Activated T-cell treated with anti-CD3 and anti-CD28 coated beads for 24 hours (primary cell): ENCODE data around the gene VAV1.
"Not testable (repeated sequence)": the region's sequence is repeated elsewhere in the genome, so short reads cannot be mapped to it uniquely, and the experiment has no call there.

ENCODE experiments used
- DNase-seq: peaks from one replicate; pipeline ENCODE4 v3.0.0-alpha.2; 2020; ENCODE audit warnings: low read depth

Gene VAV1

GRCh38 chr19:6819323-6819722, 46.8 kb downstream of the VAV1 start:
- DNase-seq = no peak

DNA sequence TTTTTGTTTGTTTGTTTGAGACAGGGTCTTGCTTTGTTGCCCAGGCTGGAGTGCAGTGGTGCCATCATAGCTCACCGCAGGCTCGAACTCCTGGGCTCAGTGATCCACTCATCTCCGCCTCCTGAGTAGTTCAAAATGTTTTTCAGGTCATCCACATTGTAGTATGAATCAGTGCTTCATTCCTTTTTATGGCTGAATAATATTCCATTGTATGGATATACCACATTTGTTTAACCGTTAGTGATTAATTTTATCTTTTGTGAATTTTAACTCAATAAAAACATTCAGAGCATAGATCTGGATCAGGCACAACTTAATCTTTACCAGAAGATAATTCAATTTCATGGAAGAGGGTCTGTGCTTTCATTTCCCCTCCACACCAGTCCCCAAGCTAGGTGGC, 47.7 kb downstream of the VAV1 start:
- DNase-seq = no peak

- DNase-seq = no peak
These were observed 49.3 kb downstream of the VAV1 start for GRCh38 chr19:6821639-6822310.

DNA sequence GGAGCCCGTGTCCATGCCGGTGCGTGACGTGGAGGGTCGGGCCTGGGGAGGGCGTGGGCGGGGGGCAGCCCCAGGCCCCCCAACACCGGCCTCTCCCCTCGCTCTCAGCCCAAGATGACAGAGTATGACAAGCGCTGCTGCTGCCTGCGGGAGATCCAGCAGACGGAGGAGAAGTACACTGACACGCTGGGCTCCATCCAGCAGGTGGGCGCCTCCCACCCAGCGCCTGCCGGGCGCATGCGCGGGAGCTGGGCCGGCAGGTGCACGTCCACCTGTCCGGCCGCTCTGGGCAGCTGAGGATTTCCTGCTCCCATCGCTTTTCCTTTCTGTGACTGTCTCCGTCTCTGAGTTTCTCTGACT, 49.8 kb downstream of the VAV1 start:
- DNase-seq = no peak

- DNase-seq = no peak
These were observed 52.7 kb downstream of the VAV1 start for GRCh38 chr19:6825076-6825774.

- DNase-seq = no peak
These were observed 53.9 kb downstream of the VAV1 start for GRCh38 chr19:6826281-6826920.

GRCh38 chr19:6828306-6828697, 55.8 kb downstream of the VAV1 start:
- DNase-seq = no peak

- peak; percentile 20 for DNase-seq
These were observed 56.5 kb downstream of the VAV1 start for GRCh38 chr19:6828698-6829633.

- not testable (repeated sequence) for DNase-seq
These were observed 57.3 kb downstream of the VAV1 start for GRCh38 chr19:6829829-6830228.

GRCh38 chr19:6831084-6831483, 58.6 kb downstream of the VAV1 start:
- not testable (repeated sequence) for DNase-seq

DNA sequence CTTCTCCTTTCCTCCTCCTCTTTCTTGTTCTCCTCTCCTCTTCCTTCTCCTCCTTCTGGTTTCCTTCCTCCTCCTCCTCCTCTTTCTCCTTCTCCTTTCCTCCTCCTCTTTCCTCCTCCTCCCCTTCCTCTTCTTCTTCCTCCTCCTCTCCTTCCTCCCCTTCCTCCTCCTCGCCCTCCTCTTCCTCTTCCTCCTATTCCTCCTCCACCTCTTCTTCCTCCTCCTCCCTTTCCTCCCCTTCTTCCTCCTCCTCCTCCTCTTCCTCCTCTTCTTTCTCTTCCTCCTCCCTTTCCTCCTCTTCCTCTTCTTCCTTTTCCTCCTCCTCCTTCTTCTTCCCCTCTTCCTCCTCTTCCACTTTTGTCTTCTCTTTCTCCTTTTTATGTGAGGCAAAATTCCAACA, 59.9 kb downstream of the VAV1 start:
- no peak for DNase-seq

- no peak for DNase-seq
These were observed 60.8 kb downstream of the VAV1 start for GRCh38 chr19:6833166-6833790.

- DNase-seq = no peak
These were observed 61.9 kb downstream of the VAV1 start for GRCh38 chr19:6834433-6834832.

GRCh38 chr19:6835501-6835900, 63.0 kb downstream of the VAV1 start:
- no peak for DNase-seq

GRCh38 chr19:6837525-6837924, 65.0 kb downstream of the VAV1 start:
- DNase-seq = no peak

- DNase-seq = no peak
These were observed 65.7 kb downstream of the VAV1 start for GRCh38 chr19:6838062-6838655.

DNA sequence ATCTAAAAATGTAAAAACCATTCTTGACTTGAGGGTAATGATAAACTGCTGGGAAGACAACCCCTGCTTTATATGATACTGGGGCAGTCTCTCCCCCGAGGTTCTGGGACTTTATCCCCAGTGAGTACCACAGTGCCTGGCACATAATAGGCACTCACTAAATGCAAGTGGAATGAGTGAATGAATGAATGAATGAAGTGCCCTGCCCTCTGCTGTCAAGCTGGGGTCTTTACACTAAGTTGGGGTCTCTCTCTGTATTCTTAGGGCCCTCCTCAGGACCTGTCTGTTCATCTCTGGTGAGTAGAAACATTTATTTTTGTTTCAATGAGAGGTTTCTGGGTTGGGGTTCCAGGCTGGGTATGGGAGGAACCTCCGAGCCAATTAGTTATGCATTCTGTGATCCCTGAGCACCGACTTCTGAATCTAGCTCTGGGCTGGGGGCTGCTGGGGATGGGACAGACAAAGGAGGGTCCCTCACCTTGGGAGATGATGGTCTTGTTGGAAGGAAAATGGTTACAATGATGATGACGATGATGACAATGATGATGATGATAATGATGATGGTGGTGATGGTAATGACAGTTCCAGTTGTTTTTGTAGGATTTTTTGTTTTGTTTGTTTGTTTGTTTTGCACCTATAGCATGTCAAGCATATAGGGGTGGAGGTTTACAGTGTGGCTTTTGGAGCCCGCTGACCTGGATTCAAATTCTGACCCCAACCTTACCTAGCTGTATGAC, 70.5 kb downstream of the VAV1 start:
- DNase-seq = no peak

- no peak for DNase-seq
These were observed 75.3 kb downstream of the VAV1 start for GRCh38 chr19:6847828-6848200.

DNA sequence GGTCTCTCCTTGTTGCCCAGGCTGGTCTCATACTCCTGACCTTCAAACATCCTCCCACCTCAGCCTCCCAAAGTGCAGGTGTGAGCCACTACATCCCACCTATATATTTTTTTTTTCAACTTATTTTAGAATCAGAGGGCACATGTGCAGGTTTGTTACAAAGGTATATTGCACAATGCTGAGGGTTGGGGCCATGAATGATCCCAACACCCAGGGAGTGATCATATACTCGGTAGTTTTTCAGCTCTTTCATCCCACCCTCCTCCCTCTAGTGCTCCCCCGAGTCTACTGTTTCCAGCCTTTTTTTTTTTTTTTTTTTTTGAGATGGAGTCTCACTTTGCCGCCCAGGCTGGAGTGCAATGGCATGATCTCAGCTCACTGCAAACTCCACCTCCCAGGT, 76.5 kb downstream of the VAV1 start:
- DNase-seq = no peak

GRCh38 chr19:6849876-6850275, 77.4 kb downstream of the VAV1 start:
- DNase-seq = no peak

GRCh38 chr19:6851359-6851758, 78.9 kb downstream of the VAV1 start:
- no peak for DNase-seq
